DMS 273 treated with DMSO at 0.1 percent for 48 hours (cell line): ENCODE measurements around the gene JARID2.

Experiments used
- DNase-seq: peaks from one replicate; lab custom pipeline; 2025; lab: John Stamatoyannopoulos, UW

JARID2 gene

DNA sequence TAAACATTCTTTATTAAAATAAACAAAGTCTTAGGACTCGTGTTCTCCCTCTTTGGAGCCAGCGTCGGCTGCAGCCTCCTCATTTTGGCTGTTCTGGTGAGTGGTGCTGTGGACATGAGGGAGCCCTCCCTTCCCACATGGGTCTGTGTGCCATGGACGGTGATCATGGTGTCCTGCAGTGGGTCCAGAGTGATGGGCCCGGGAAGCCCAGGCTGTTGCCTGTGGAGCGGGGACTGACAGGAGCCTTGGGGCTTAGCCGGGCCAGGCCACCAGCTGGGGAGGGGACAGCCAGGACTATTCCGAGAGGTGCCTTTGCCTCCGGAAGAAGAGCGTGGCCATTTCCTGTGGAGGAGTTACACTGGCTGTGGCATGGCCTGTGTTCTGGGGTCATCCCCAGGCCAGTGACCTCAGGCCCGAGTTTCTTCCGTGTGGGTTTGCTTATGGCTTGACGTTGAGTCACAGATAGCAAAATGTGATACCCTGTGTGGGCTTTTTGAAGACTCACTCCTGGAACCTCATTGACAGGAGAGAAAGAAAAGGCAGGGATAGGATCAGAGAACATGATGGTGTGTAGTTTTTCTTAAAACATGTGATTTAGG, 263.6 kb downstream of the JARID2 start:
- no peak for DNase-seq

DNA sequence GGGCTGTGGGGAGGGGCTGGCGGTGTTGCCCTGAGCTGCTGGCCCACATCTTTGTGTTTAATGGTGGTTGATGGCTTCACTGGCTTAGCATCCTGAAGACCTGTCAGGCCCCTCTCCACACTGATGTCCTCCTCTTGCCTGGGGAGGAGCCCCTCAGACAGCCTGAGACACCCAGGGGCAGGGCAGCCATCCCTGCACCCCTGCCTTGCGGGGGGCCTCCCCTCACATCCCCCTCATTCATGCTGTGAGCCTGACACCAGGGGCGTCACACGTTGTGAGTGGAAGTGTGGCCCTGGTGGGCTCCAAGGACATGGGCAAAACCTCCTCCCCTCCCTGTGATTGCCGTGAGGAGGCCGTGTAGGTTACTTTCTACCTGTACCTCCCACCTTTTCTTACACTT, 264.3 kb downstream of the JARID2 start:
- no peak for DNase-seq

DNA sequence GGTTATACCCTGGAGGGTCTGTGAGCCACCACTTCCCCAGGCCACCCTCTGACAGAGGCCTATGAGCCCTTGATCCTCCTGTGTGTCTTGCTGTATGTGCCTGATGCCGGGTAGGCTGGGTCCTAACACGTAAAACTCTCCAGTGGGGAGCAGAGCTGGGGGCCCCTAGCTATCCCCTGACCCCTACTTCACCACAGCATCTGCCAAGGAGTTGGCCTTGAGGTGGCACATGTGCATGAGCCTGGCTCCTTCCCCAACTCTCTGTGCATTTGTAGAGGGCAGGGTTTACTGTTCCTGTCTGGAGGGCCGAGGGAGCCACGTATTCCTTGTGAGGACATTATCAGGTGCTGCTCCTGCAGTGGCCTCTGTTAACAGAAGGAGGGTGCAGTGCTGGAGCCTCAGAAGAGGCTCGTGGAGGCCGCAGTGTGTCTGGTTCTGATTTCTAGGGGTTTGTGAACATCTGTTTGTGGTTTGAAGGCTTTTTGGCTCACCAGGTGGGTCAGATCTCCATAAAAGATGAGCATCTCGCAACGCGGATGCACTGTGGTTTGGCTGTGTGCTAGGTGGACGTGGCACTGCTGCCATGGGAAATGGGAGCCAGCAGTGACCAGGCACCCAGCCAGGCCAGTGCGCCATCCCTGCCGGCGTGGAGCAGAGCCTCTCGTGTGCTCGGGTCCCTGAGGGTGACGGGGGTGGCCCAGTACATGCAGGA, 264.8 kb downstream of the JARID2 start:
- no peak for DNase-seq

DNA sequence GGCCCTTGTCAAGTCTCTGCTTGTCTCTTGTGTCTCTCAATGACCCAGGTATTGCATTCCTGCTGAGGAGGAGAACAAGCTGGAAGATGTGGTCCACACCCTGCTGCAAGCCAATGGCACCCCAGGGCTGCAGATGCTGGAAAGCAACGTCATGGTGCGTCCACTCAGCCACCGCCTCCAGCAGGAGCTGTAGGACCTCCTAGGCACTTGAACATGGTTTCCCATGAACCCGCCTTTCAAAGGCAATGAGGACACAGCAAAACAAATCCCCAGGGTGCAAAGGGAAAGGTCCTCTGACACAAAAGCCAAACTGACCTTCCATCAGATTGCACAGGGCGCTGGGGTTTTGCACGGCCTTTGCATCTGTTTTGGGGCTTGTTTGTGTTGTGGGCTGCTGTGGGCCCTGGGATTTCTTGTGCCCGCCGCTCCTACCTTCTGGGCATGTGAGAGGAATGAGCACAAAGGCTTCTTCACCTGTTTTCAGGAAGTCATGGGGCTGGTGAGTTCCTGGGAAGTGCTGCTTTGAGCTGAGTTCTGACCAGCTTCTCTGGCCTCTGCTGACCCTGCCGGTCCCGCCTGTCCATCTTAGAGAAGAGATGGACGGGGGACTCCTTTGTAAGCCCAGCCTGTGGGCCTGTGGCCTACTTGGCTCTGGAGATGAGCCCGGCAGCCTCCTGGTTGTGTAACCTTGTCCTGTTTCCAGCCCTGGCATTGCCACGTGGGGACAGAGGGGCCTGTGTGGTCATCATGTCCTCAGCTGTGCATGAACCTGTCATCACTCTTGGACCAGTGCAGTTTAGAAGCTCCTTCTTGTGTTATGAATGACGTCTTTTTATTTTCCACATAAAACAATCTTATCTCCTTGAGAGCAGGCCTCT, 265.6 kb downstream of the JARID2 start:
- DNase-seq, result no peak

DNA sequence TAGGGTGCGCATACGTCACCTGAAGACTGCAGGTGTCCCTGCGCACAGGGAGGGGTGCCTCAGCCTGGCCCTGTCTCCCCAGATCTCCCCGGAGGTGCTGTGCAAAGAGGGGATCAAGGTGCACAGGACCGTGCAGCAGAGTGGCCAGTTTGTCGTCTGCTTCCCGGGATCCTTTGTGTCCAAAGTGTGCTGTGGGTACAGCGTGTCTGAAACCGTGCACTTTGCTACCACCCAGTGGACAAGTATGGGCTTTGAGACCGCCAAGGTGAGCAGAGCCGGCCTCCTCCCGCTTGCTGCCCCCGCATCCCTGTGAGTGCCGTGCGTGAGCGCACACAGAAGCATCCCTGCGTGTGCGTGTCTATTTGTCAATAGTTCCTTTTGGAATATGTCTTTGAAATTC, 266.3 kb downstream of the JARID2 start:
- no peak for DNase-seq

DNA sequence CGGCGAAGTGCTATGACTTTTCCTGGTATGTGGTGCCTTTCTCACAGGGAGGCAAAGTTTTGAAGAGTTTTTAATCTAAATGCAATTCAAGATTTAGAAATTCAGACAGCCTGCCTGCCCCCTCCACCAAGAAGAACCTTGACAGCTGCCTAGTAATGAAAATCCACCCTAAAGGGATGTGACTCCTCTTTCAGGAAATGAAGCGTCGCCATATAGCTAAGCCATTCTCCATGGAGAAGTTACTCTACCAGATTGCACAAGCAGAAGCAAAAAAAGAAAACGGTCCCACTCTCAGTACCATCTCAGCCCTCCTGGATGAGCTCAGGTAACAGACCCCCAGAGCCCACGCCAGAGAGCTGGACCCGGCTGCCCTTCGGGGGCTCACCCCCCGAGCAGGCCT, 266.9 kb downstream of the JARID2 start:
- DNase-seq, result no peak

DNA sequence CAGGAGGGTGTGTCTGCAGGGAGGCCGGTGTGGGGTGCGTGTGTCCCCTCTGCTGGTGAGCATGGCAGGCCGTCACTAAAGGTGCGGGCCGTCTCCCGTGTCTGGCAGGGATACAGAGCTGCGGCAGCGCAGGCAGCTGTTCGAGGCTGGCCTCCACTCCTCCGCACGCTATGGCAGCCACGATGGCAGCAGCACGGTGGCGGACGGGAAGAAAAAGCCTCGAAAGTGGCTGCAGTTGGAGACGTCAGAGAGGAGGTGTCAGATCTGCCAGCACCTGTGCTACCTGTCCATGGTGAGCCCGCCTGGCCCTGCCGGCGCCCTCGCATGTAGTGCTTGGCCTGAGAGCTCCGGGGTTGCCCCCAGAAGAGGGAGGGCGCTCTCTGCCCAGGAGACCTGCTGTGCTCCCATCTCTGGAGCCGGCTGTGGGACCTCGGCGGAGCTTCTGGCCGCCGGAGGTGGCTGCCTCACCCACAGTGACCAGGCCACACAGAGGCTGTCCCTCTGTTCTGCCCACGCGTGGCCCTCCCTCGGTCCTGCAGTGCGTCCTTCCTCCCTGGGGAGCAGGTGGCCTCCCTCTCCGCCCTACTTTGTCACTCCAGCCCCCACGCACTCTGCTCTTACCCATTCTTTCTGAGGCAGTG, 267.4 kb downstream of the JARID2 start:
- DNase-seq, result no peak

DNA sequence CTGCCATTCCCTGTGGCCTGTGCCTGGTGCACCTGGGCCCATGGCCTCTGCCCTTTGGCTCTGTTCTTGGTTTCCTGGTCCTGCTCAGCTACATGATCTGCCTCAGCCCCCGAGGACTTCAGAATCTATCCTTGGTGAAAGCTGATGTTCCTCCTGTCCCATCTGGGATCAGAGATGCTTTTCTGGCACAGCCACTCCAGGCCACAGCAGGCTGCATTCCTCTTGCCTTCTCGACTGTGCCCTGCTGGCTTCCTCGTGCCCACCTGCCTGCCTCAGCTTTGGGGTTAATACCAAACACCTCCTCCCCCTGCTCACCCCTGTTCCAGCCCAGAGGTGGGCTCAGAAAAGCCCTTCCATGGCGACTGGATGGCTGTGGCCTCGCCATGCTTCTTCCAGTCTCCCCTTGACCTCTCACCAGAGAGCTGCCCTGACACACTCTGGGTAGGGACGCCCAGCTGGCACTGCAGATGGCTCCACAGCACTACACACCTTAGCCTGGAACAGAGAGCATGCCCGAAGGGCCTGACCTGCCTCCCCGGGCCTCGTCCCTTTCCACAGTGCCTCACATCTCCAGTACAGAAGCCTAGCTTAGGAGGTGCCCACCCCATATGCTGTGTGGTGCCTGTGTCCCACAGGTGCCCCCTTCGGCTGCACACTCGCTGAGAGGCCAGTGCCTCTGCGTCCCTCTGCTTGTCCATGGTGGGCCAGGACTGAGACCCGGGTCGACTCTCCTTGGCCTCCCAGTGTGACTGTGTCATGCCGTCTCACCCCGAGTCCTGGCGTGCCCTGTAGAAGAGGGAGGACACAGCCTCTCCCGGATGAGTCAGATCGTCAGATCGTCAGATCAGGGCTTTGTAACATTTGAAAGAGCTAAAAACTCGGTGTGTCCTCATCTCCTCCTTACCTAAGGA, 268.2 kb downstream of the JARID2 start:
- no peak for DNase-seq

DNA sequence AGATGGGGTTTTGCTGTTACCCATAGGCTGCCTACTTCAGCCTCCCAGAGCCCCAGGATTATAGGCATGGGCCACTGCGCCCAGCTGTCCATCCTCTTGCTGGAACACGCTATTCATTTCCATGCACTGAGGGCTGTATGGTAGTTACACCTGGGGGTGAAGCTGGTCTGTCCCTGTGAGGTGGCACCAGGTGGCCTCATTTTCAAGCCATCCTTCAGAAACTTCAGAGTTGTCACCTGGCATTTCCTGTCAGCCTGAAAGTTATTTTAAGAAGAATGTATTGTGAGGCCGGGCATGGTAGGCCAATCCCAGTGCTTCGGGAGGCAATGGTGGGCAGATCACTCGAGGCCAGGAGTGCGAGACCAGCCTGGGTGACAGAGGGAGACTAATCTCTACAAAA, 269.4 kb downstream of the JARID2 start:
- DNase-seq, result no peak

DNA sequence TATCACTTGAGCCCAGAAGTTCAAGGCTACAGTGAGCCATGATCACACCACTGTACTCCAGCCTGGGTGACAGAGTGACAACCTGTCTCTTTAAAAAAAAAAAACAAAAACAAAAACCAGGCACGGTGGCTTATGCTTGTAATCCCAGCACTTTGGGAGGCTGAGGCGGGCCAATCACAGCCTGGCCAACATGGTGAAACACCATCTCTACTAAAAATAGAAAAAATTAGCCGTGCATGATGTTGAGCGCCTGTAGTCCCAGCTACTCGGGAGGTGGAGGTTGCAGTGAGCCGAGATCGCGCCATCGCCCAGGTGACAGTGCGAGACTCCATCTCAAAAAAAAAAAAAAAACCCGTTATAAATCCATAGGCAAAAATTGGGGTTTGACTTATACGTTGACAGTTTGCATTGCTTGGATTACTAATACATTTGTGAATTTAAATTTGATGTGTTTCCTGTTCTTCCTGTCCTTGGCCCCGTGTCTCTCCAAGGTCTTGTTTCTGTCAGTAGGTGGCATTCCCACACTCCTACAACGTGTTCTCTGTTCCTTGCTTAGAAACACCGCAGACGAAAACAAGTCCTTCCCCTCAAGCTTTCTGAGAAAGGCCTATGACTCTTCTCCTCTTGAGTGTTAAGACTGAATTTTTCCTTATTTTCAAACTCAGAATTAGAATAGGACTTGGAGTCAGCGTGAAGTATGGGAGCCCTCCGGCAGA, 269.9 kb downstream of the JARID2 start:
- no peak for DNase-seq

DNA sequence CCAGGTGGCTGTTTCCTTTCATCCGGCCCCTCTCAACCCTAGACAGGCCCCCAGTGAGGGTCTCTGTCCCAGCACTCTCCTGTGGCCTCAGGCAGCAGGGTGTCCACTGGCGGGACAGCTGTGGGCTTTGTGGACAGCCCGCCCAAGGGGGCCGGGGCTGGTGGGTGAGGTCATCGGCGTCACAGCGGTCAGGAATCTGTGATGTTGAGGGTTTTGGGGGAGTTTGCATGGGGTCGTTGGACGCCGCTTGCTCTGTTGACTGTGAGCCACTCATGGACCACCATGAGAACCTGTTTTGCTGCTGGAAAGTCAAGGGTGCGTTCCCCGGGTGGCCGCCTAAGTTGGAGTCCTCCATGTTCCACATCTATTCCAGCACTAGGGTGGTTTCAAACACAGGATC, 270.5 kb downstream of the JARID2 start:
- DNase-seq, result no peak

DNA sequence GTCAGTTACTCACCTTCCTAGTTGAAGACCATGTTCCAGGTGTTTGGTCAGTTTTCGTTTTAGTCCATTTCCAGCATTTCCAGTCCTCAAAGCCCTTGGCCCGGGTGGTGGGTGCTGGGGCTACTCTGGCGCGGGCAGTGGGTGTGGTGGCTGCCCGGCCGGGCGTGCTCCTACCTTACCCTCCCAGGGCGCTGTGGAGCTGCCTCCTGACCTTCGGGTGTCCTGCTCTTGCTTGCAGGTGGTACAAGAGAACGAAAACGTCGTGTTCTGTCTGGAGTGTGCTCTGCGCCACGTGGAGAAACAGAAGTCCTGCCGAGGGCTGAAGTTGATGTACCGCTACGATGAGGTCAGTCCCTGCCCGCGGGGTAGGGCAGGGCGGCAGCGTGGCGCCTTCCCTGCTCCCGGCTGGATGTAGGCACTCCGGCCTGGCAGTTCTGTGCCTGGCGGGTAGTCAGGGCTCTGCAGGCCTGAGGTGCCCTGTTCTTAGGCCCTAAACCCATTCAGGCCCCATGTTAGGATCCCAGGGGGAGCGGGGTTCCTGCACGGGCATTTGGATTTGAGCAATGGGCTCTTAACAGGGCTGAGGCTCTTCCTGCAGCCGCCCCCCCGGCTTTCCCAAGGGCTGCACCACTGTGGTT, 271.2 kb downstream of the JARID2 start:
- DNase-seq, result no peak

DNA sequence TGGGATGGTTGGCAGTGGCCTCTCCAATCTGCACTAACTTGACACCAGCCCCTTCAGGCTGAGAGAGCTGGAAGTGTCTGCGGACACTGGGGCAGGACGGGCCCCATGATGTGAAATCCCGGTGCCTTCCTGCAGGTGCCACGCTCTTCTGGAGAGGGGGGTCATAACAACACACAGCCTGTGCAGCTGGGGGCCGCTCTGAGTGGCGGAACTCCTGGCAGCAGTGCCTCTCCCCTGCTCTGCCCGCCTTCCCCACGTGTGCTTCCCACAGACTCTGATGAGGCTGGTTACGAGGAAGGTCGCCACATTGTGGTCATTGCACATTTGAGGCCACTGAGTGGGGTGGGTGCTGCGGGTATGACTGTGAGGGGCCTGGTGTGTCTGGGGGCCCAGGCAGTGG, 271.7 kb downstream of the JARID2 start:
- DNase-seq, result no peak

DNA sequence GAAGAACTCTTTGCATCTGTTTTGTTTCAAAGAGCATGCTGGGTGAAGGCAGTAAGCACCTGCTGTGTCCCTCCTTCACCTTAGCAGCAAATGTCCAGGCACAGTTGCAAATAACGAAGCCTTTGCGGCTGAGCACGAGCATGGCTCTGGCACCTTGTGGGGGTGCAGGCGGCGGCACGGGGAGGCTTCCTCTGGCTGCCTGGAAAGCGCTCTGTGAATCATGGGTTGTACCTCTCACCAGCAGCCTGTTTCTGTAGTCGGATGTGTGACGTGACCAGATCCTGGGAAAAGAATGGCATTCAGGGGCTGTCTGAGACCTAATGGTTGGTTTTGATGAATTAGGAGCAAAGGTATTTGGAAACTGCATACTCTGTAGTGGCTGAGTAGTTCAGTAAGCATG, 272.2 kb downstream of the JARID2 start:
- DNase-seq, result no peak

DNA sequence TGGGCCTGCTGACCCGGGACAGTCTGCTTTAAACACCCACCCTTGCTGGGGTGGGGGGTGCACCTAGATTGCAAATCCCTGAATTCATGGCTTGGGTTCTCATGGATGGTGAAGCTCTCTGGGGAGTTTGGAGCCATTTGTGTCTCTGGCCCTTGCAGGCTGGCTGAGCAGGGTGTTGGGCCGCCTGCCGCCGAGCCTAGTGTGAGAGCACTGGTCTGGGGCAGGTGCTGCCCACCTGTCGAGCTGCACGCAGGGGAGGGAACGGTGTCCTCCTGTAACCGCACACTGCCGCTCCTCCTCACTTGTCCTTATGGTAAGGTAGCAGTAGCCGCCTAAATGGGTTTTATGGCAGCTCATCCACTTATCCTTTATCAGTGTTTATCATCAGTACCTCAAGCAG, 273.0 kb downstream of the JARID2 start:
- no peak for DNase-seq

DNA sequence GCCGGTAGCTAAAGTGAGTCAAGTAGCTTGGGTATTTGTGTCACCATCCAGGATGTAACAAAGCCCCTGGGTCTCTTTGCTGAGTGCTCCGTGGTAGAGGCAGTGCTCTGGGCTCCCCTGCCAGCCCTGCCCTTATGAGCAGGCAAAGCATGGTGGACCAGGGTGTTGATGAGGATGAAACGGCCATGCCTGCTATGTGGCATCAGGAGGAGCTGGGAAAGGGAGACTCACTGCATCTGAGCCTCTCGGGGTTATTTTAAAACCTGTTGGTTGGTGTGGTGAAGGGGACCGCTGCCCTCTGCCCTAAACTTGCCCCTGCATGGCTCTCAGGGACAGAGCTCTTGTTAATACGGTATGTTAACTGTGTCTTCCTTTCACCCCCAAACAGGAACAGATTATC, 273.8 kb downstream of the JARID2 start:
- no peak for DNase-seq

DNA sequence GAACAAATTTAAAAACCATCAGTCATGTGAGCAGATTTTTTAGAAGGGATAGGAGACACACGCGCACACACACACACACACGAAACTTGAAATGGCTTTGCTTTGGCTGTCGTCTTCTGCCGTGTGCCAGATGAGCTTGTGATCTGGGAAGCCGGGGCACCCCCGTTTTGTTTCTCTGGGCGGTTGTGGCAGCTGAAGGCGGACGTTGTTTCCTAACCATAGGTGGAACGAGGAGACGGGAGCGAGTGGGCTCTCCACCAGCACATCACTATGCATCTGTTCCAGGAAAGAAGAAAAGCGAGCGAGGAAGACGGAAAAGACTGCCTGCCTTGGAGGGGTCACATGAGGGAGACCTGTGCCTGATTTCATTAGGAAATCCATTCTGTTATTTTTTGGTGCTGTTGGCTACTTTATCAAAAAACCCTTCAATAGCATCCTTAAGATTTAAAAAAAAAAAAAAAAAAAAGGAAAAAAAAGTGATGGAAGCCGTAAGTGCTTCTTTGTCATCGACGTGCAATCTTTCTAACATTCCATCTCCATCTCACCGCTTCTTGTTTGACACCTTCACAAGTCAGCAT, 274.8 kb downstream of the JARID2 start:
- no peak for DNase-seq

DNA sequence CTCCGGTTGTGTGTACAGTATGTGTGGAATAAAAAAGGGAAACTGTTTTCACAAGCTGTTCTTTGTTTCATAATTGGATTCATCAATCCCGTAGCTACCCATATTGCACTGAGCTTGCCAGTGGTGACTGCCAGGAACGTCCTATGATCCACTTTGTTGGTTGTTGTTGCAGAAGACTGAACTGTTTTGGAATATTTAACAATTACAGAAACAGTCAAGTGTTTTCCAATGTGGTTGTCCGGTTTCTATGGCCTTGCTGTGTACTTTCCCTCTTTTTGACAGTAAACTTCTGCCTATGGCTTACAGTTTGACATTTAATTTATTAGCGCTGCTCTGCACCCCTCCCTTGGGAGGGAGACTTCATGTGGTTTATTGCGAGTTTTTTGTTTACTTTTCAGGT, 275.7 kb downstream of the JARID2 start:
- DNase-seq, result no peak

DNA sequence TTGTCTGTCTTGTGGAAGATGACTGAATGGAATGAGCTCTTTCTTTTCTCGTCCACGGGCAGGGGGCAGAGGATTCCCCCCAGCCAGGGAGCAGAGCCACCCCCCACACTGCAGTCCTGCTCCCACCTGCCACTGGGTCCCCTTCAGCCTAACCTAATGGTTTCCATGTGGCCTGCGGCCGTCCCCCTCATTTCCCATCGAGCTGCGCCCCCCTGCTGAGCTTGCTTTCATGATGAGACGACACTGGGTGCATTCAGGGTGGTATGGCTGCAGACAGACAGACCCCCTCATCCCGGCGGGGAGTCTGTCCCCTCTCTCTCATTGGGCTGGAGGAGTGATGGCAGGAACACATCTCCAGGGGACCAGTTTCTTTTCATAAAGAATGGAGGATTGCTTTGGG, 276.2 kb downstream of the JARID2 start:
- DNase-seq, result no peak

DNA sequence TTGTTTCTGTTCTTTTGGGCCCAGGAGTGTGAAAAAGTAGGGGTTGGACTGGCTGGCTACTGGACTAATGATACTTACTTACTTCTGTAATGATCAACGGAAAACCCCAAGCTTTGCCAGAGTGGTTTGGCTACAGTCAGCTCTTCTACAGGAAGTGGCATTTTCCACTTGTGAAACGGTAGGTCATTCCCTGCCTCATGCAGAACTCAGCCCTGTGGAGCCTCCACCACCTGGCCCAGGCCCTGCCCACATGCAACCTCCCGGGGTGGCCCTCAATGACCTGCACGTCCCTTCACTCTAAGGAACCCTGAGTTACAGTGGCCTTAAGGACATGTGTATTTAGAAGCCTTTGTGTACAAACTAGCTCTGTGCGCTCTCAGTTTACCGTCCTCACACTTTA, 276.6 kb downstream of the JARID2 start:
- no peak for DNase-seq
